ENCODE data around the gene OPRL1.

The OPRL1 gene

DNA sequence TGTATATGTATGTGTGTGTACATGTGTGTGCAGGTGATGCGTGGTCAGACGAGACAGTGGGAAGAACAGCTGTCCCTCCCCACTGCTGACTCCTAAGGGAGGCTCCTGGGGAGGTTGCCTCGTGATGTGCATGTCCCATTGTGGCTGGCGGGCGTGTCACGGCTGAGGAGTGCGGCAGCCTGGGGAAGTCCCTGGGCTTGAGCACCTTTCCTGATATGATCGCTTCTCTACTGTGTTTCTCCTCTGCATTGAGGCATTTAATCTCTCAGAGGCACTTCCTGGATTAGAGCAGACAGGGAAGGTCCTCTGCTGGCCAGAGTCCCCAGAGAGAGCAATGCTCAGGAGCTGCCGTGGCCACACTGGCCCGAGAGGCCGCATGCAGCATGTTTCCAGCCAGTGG lies 16.0 kb downstream of the OPRL1 start:
- POLR2A ChIA-PET (ENCODE audit: low non-redundant PET), result no interaction called here
- TF ChIP-seq, protein P1, sequence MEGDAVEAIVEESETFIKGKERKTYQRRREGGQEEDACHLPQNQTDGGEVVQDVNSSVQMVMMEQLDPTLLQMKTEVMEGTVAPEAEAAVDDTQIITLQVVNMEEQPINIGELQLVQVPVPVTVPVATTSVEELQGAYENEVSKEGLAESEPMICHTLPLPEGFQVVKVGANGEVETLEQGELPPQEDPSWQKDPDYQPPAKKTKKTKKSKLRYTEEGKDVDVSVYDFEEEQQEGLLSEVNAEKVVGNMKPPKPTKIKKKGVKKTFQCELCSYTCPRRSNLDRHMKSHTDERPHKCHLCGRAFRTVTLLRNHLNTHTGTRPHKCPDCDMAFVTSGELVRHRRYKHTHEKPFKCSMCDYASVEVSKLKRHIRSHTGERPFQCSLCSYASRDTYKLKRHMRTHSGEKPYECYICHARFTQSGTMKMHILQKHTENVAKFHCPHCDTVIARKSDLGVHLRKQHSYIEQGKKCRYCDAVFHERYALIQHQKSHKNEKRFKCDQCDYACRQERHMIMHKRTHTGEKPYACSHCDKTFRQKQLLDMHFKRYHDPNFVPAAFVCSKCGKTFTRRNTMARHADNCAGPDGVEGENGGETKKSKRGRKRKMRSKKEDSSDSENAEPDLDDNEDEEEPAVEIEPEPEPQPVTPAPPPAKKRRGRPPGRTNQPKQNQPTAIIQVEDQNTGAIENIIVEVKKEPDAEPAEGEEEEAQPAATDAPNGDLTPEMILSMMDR (conservative IDR thresholded peaks at IDR 0.05; ENCODE audit: low read depth), result no peak
- H3K27ac ChIP-seq, result no peak overlapping the region
- DNase-seq (ENCODE audit: low spot score), result no peak
- CTCF ChIA-PET, result interaction anchor here (0.7 to 1.3 kb wide), 2 partner anchors 12 to 25 kb away, joined by 3 to 6 read pairs; partner anchors contain the start of gene LKAAEAR1

DNA sequence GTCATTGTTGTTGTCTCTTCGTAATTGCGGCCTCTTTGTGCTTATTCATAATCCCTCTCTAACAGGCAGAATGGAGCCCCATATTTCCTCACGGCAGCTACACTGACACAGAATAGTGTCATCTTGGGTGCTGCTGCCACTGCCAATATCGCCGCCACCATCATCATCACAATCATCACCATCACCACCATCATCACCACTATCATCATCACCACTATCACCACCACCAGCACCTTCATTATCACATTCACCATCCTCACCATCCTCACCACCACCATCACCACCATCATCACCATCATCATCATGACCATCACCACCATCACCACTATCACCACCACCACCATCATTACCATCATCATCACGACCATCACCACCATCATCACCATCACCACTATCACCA lies 16.7 kb downstream of the OPRL1 start:
- TF ChIP-seq, protein P1 (conservative IDR thresholded peaks at IDR 0.05; ENCODE audit: low read depth), result no peak
- ChIA-PET POLR2A (ENCODE audit: low non-redundant PET) (no interaction called here), CTCF (interaction anchor here (1.3 kb wide), 1 partner anchor 13 kb away, joined by 6 read pairs; the partner anchor contains the start of gene LKAAEAR1)
- DNase-seq (ENCODE audit: low spot score), result no peak
- no peak overlapping the region for H3K27ac ChIP-seq

DNA sequence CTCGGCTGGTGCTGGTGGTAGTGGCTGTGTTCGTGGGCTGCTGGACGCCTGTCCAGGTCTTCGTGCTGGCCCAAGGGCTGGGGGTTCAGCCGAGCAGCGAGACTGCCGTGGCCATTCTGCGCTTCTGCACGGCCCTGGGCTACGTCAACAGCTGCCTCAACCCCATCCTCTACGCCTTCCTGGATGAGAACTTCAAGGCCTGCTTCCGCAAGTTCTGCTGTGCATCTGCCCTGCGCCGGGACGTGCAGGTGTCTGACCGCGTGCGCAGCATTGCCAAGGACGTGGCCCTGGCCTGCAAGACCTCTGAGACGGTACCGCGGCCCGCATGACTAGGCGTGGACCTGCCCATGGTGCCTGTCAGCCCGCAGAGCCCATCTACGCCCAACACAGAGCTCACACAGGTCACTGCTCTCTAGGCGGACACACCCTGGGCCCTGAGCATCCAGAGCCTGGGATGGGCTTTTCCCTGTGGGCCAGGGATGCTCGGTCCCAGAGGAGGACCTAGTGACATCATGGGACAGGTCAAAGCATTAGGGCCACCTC lies 18.7 kb downstream of the OPRL1 start:
- TF ChIP-seq, protein P1 (conservative IDR thresholded peaks at IDR 0.05; ENCODE audit: low read depth), result no peak
- POLR2A ChIA-PET (ENCODE audit: low non-redundant PET), result no interaction called here
- CTCF ChIA-PET, result interaction anchor here (0.7 to 1.9 kb wide), 3 partner anchors 14 to 21 kb away, joined by 3 to 6 read pairs (median 3); partner anchors contain the start of gene LKAAEAR1
- no peak overlapping the region for H3K27ac ChIP-seq
- no peak for DNase-seq (ENCODE audit: low spot score)

DNA sequence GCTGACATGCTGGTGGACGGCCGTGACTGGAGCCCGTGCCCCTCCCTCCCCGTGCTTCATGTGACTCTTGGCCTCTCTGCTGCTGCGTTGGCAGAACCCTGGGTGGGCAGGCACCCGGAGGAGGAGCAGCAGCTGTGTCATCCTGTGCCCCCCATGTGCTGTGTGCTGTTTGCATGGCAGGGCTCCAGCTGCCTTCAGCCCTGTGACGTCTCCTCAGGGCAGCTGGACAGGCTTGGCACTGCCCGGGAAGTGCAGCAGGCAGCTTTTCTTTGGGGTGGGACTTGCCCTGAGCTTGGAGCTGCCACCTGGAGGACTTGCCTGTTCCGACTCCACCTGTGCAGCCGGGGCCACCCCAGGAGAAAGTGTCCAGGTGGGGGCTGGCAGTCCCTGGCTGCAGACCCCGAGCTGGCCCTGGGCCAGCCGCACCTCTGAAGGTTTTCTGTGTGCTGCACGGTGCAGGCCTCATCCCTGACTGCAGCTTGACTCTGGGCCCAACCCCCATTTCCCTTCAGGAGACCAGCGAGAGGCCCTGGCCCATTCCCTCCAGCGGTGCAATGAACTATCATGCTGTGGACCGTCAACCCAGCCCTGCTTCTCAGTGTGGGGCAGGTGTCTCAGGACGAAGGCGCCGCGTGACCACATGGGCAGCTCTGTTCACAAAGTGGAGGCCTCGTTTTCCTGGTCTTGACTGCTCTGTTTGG lies 19.4 kb downstream of the OPRL1 start:
- ChIA-PET CTCF (interaction anchor here (0.7 to 1.9 kb wide), 4 partner anchors 13 to 60 kb away, joined by 3 to 8 read pairs (median 4); partner anchors contain the start of gene LKAAEAR1), POLR2A (ENCODE audit: low non-redundant PET) (no interaction called here)
- H3K27ac ChIP-seq, result no peak overlapping the region
- DNase-seq (ENCODE audit: low spot score), result no peak
- TF ChIP-seq, protein P1 (conservative IDR thresholded peaks at IDR 0.05; ENCODE audit: low read depth), result no peak

DNA sequence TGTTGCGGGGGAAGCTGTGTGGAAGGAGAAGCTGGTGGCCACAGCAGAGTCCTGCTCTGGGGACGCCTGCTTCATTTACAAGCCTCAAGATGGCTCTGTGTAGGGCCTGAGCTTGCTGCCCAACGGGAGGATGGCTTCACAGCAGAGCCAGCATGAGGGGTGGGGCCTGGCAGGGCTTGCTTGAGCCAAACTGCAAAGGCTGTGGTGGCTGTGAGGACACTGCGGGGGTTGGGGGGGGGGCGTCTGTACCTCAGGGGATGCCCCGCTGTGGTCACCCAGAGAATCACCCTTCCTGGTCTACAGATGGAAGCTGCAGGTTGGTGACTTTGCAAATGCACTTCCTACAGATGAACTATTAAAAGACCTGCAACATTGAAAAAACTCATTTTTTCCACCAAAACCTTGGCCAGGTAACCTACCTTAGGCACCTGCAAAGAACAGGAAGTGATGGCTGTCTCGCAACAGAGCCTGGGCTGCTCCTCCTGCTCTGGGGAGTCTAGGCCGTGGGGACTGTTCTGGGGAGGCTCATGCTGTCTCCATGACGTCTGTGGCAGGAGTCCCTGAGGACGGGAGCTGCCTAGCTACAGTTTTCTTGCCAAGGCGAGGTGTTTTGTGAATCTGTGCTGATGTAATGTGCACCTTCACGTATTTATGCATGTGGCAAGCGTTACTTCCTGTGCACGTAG lies 20.1 kb downstream of the OPRL1 start:
- CTCF ChIA-PET, result interaction anchor here (1.0 to 1.9 kb wide), 3 partner anchors 15 to 61 kb away, joined by 3 to 8 read pairs (median 6); partner anchors contain the start of gene LKAAEAR1
- POLR2A ChIA-PET (ENCODE audit: low non-redundant PET), result no interaction called here
- DNase-seq (ENCODE audit: low spot score), result no peak
- TF ChIP-seq, protein P1 (conservative IDR thresholded peaks at IDR 0.05; ENCODE audit: low read depth), result no peak
- H3K27ac ChIP-seq, result no peak overlapping the region

DNA sequence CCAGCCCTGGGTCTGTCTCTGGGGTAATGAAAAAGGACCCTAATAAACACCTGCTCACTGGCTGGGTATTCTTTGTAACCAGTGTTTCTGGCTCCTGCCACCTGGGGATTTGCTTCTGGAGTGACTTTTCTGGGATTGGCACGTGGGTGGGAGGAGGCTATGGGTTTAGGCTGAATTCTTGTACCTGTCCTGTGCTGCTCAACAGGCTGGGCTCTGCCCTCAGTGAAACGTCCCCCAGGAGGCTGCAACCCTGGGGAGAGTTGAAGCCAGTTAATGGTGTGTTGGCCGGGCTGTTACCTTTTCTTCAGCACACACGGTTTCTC lies 20.6 kb downstream of the OPRL1 start:
- TF ChIP-seq, protein P1 (conservative IDR thresholded peaks at IDR 0.05; ENCODE audit: low read depth), result no peak
- H3K27ac ChIP-seq, result no peak overlapping the region
- ChIA-PET CTCF (interaction anchor here (1.8 kb wide), 1 partner anchor 61 kb away, joined by 8 read pairs; no protein-coding TSS in a partner anchor), POLR2A (ENCODE audit: low non-redundant PET) (no interaction called here)
- no peak for DNase-seq (ENCODE audit: low spot score)

Measured in RWPE1 (cell line).